ENCODE measurements around the gene JPT2.

DNA sequence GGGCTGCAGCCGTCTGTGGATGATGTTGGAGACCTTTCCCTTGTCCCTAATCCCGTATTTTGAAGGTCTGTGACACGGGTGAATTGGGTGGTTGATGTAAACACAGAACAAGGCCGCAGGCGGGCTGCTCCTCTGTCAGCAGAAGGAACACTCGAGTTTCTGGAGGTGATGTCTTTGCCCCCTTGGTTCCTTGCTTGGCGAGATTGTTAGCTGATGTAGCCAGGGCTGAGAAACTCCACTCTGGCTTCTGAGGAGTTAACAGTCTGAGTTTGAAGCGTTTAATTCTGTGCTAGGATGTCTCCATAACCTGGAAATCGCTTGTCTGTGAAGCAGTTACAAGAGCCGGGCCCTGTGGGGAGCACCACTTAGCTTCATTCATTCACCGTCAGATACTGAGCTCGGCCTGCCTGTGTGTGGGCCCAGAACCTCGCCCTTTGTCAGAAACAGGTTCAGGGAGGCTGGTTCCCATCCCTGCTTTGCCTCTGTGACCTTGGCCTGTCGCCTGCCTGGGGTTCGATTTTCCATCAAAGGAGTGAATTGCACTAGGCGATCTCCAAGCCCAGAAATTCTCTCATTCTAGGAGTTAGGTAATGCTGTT lies 29.2 kb downstream of the JPT2 start:
- no peak for TF ChIP-seq POLR2A (IDR thresholded peaks at IDR 0.05)
- TF ChIP-seq, protein P1, sequence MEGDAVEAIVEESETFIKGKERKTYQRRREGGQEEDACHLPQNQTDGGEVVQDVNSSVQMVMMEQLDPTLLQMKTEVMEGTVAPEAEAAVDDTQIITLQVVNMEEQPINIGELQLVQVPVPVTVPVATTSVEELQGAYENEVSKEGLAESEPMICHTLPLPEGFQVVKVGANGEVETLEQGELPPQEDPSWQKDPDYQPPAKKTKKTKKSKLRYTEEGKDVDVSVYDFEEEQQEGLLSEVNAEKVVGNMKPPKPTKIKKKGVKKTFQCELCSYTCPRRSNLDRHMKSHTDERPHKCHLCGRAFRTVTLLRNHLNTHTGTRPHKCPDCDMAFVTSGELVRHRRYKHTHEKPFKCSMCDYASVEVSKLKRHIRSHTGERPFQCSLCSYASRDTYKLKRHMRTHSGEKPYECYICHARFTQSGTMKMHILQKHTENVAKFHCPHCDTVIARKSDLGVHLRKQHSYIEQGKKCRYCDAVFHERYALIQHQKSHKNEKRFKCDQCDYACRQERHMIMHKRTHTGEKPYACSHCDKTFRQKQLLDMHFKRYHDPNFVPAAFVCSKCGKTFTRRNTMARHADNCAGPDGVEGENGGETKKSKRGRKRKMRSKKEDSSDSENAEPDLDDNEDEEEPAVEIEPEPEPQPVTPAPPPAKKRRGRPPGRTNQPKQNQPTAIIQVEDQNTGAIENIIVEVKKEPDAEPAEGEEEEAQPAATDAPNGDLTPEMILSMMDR (IDR thresholded peaks at IDR 0.05 in 4 of 5, conservative IDR thresholded peaks at IDR 0.05 in 1 of 5) = no peak

All from gastrocnemius medialis (tissue), 4 donors.